Thyroid gland (tissue), 4 donors: ENCODE measurements around the gene MGAT5B. TPM values are rescaled to one million over a fixed set of nuclear protein-coding genes. Genes with fewer than 3 reads are reported as not detected.

Source experiments
- DNase-seq, 2 donors: peaks; one replicate each; pipeline ENCODE4 v3.0.0-alpha.2; 2019
- H3K27ac ChIP-seq, 3 donors: fragments of 200-600 bp; sonication (generic); 1 replicate in 2 of 3; 2 replicates in 1 of 3; pipeline ENCODE4 v1.5.1; 2016 to 2019; ENCODE audit warnings: mild to moderate bottlenecking in 1 of 3, moderate library complexity in 1 of 3
- H3K27me3 ChIP-seq: fragments of 200-600 bp; sonication (generic); one replicate; pipeline ENCODE4 v1.5.1; 2019
- H3K36me3 ChIP-seq, 2 donors: fragments of 200-600 bp; sonication (generic); one replicate each; pipeline ENCODE4 v1.5.1; 2016 to 2019
- H3K4me1 ChIP-seq, 2 donors: fragments of 200-600 bp; sonication (generic); one replicate each; pipeline ENCODE4 v1.5.1; 2017 to 2019
- H3K4me3 ChIP-seq, 3 donors: fragments of 200-600 bp; sonication (generic); replicated peaks in 1 of 3; 1 replicate in 2 of 3; 2 replicates in 1 of 3; pipeline ENCODE4 v1.5.1; 2016; ENCODE audit warnings: mild to moderate bottlenecking in 1 of 3
- H3K9me3 ChIP-seq: fragments of 200-600 bp; sonication (generic); one replicate; pipeline ENCODE4 v1.5.1; 2017
- CTCF ChIP-seq, 6 experiments: fragments of 200-600 bp in 3 of 6; fragments of 450-650 bp in 3 of 6; sonication (generic) in 3 of 6; IDR thresholded peaks; one replicate each; pipeline ENCODE4 v1.5.1; 2016 to 2019; ENCODE audit warnings: antibody characterized with exemption in 6 of 6, mild to moderate bottlenecking in 2 of 6, inconsistent platforms in 1 of 6, moderate library complexity in 1 of 6
- POLR2A ChIP-seq, 2 donors: fragments of 450-650 bp; IDR thresholded peaks; one replicate each; pipeline ENCODE4 v1.6.1; 2017; ENCODE audit warnings: antibody characterized with exemption in 2 of 2, mild to moderate bottlenecking in 2 of 2, moderate library complexity in 1 of 2
- WGBS, 2 donors: methylation state at CpG; one replicate each; pipeline ENCODE4 v1.1.5; 2017; 5-methylcytosine and 5-hydroxymethylcytosine counted together
- intact Hi-C: fragments of 100-400 bp; cut with DNase I; formaldehyde crosslinking; loops from one replicate; pipeline ENCODE4 v1.15.1; 2023
- total RNA-seq, 4 donors: library from RNA; depleted of rRNA; stranded (reverse); fragments of >200 nt; gene quantifications; one replicate each; pipeline ENCODE4 v1.2.3, GENCODE V29; 2016

The MGAT5B gene
- total RNA-seq, 4 donors from 2014 or later: 0.22 to 7.4 (median 0.73) TPM; not detected in 1

- Histone ChIP-seq H3K27ac (no peak overlapping the region), H3K4me1 (no peaks in the 10 kb centered on the region), H3K36me3 (no peaks in the 10 kb centered on the region), H3K9me3 (no peaks in the 10 kb centered on the region), H3K4me3 (no peak overlapping the region), H3K27me3 (no peaks in the 10 kb centered on the region)
- intact Hi-C loops: no loop called here
- no peak for TF ChIP-seq POLR2A (IDR thresholded peaks at IDR 0.05)
- WGBS, 2 donors: 76% methylated on average over 17 of the region's 18 CpGs
- DNase-seq: no peak
Observed at GRCh38 chr17:76949913-76950695, 81.9 kb downstream of the MGAT5B start.

GRCh38 chr17:76951375-76951905, 83.2 kb downstream of the MGAT5B start:
- Histone ChIP-seq H3K9me3 (no peaks in the 10 kb centered on the region), H3K36me3 (no peaks in the 10 kb centered on the region), H3K4me3 (no peak overlapping the region), H3K27ac (no peak overlapping the region), H3K27me3 (no peaks in the 10 kb centered on the region), H3K4me1 (no peaks in the 10 kb centered on the region)
- TF ChIP-seq POLR2A (IDR thresholded peaks at IDR 0.05) (no peak), CTCF (IDR thresholded peaks at IDR 0.05) (no peak)
- intact Hi-C loops: no loop called here
- WGBS, 2 donors: 79 to 92% methylated on average over 8 of the region's 8 CpGs
- peak; percentile 5 to 11 for DNase-seq

- Histone ChIP-seq H3K9me3 (no peaks in the 10 kb centered on the region), H3K4me1 (no peaks in the 10 kb centered on the region), H3K36me3 (no peaks in the 10 kb centered on the region), H3K27ac (no peak overlapping the region), H3K4me3 (no peak overlapping the region), H3K27me3 (no peaks in the 10 kb centered on the region)
- TF ChIP-seq POLR2A (IDR thresholded peaks at IDR 0.05) (no peak), CTCF (IDR thresholded peaks at IDR 0.05) (no peak)
- 80 to 86% methylated on average over 5 of the region's 5 CpGs for WGBS, 2 donors
- DNase-seq: no peak
- intact Hi-C loops: no loop called here
Observed at GRCh38 chr17:76952402-76952801, 84.2 kb downstream of the MGAT5B start.

GRCh38 chr17:76953066-76953465, 84.9 kb downstream of the MGAT5B start:
- no peaks in the 10 kb centered on the region for H3K4me1 ChIP-seq
- no peaks in the 10 kb centered on the region for H3K9me3 ChIP-seq
- H3K27me3 ChIP-seq: no peaks in the 10 kb centered on the region
- DNase-seq: no peak
- intact Hi-C loops: no loop called here
- 89% methylated on average over 9 of the region's 9 CpGs for WGBS, 2 donors
- H3K36me3 ChIP-seq: no peaks in the 10 kb centered on the region
- H3K27ac ChIP-seq: no peak overlapping the region
- H3K4me3 ChIP-seq: no peak overlapping the region
- TF ChIP-seq CTCF (IDR thresholded peaks at IDR 0.05): no peak
- no peak for TF ChIP-seq POLR2A (IDR thresholded peaks at IDR 0.05)

GRCh38 chr17:76953946-76954345, 85.7 kb downstream of the MGAT5B start:
- intact Hi-C loops: no loop called here
- WGBS, 2 donors: 41 to 42% methylated on average over 2 of the region's 2 CpGs

More at GRCh38 chr17:76953946-76954345, 85.7 kb downstream of the MGAT5B start:
- no peaks in the 10 kb centered on the region for H3K4me1 ChIP-seq
- no peaks in the 10 kb centered on the region for H3K36me3 ChIP-seq
- no peak for TF ChIP-seq CTCF (IDR thresholded peaks at IDR 0.05)
- no peak for TF ChIP-seq POLR2A (IDR thresholded peaks at IDR 0.05)
- no peak overlapping the region for H3K27ac ChIP-seq
- no peaks in the 10 kb centered on the region for H3K27me3 ChIP-seq
- no peak for DNase-seq
- H3K9me3 ChIP-seq: no peaks in the 10 kb centered on the region
- H3K4me3 ChIP-seq: no peak overlapping the region
